Transverse colon (tissue), 4 donors: ENCODE data around the gene DISP3. TPM values are rescaled to one million over a fixed set of nuclear protein-coding genes. Genes with fewer than 3 reads are reported as not detected.

Experiments used
- DNase-seq: peaks from one replicate; pipeline ENCODE4 v3.0.0-alpha.2; 2019
- H3K27ac ChIP-seq, 4 donors: fragments of 200-600 bp; sonication (generic); 2 replicates each; pipeline ENCODE4 v1.5.1; 2016 to 2018; ENCODE audit warnings: inconsistent platforms in 4 of 4
- H3K27me3 ChIP-seq: fragments of 200-600 bp; sonication (generic); 2 replicates; pipeline ENCODE4 v1.5.1; 2017; ENCODE audit warnings: inconsistent platforms
- H3K36me3 ChIP-seq, 4 donors: fragments of 200-600 bp; sonication (generic); 2 replicates each; pipeline ENCODE4 v1.5.1; 2017 to 2019; ENCODE audit warnings: inconsistent platforms in 4 of 4
- H3K4me1 ChIP-seq, 4 donors: fragments of 200-600 bp; sonication (generic); 2 replicates each; pipeline ENCODE4 v1.5.1; 2017 to 2020; ENCODE audit warnings: inconsistent platforms in 4 of 4
- H3K4me3 ChIP-seq, 4 donors: fragments of 200-600 bp; sonication (generic); 1 replicate in 1 of 4; 2 replicates in 3 of 4; pipeline versions ENCODE4 v1.5.1 to v1.6.1; 2017 to 2019; ENCODE audit warnings: inconsistent platforms in 4 of 4
- H3K9me3 ChIP-seq, 2 donors: fragments of 200-600 bp; sonication (generic); 2 replicates each; pipeline ENCODE4 v1.5.1; 2017 to 2019; ENCODE audit warnings: inconsistent platforms in 2 of 2
- CTCF ChIP-seq, 5 experiments: fragments of 200-600 bp in 3 of 5; fragments of 450-650 bp in 2 of 5; sonication (generic) in 3 of 5; IDR thresholded peaks; 1 replicate in 2 of 5; 2 replicates in 3 of 5; pipeline ENCODE4 v1.5.1; 2016 to 2017; ENCODE audit warnings: antibody characterized with exemption in 5 of 5, inconsistent platforms in 3 of 5, mild to moderate bottlenecking in 2 of 5, moderate library complexity in 1 of 5
- EP300 ChIP-seq: sonication (generic); formaldehyde crosslinking; IDR thresholded peaks from one replicate; pipeline ENCODE4 v1.6.1; 2017; ENCODE audit warnings: antibody characterized with exemption, low read depth
- POLR2A ChIP-seq: fragments of 450-650 bp; IDR thresholded peaks from one replicate; pipeline ENCODE4 v1.6.1; 2016; ENCODE audit warnings: antibody characterized with exemption, mild to moderate bottlenecking, moderate library complexity
- POLR2AphosphoS5 ChIP-seq, 3 donors: sonication (generic); formaldehyde crosslinking; IDR thresholded peaks; one replicate each; pipeline ENCODE4 v1.6.1; 2016; ENCODE audit warnings: antibody characterized with exemption in 3 of 3
- WGBS, 2 donors: methylation state at CpG; one replicate each; pipeline ENCODE4 v1.1.5; 2018; ENCODE audit warnings: low coverage in 1 of 2; 5-methylcytosine and 5-hydroxymethylcytosine counted together
- in situ Hi-C, 4 donors: fragments of 200-750 bp; cut with MboI; loops; one replicate each; pipeline versions ENCODE4 v1.15.0 to v1.15.1; 2017; ENCODE audit warnings: low sequenced_read_pairs in 3 of 4, low pct_ligation_motif_present in 1 of 4, low pct_unique_long_range_greater_than_20kb in 1 of 4
- intact Hi-C: fragments of 100-400 bp; cut with DNase I; formaldehyde crosslinking; loops from one replicate; pipeline ENCODE4 v1.15.1; 2023; ENCODE audit warnings: low total_unique reads
- total RNA-seq, 4 donors: library from RNA; depleted of rRNA; stranded (reverse); fragments of >200 nt; gene quantifications; one replicate each; pipeline ENCODE4 v1.1.0, GENCODE V29; 2016

DISP3 gene
- total RNA-seq, 4 donors from 2014 or later = under 0.01 to 2.6 (median 0.16) TPM; not detected in 1

GRCh38 chr1:11518791-11519628 is 40.1 kb downstream of the DISP3 start:
- WGBS, 2 donors = 67% methylated on average over 17 of the region's 18 CpGs; no CpG with 5 or more reads in 1 of the 2 donors
- intact Hi-C loops (no loop called here), in situ Hi-C loops (no loop called here)
- Histone ChIP-seq H3K9me3 (no peaks in the 10 kb centered on the region), H3K4me1 (no peaks in the 10 kb centered on the region), H3K27ac (no peak overlapping the region), H3K27me3 (no peaks in the 10 kb centered on the region), H3K4me3 (no peak overlapping the region), H3K36me3 (no peaks in the 10 kb centered on the region)
- no peak for DNase-seq
- TF ChIP-seq POLR2AphosphoS5 (IDR thresholded peaks at IDR 0.05) (no peak), EP300 (no peak), POLR2A (no peak), CTCF (IDR thresholded peaks at IDR 0.05) (no peak)

GRCh38 chr1:11519629-11520031 is 40.7 kb downstream of the DISP3 start:
- WGBS, 2 donors = 60% methylated on average over 3 of the region's 13 CpGs; no CpG with 5 or more reads in 1 of the 2 donors
- intact Hi-C loops (no loop called here), in situ Hi-C loops (no loop called here)
- H3K4me3 ChIP-seq = no peak overlapping the region
- no peak for DNase-seq
- TF ChIP-seq EP300 (no peak), CTCF (IDR thresholded peaks at IDR 0.05) (no peak), POLR2AphosphoS5 (IDR thresholded peaks at IDR 0.05) (no peak), POLR2A (no peak)
- H3K27ac ChIP-seq = no peak overlapping the region
- H3K27me3 ChIP-seq = no peaks in the 10 kb centered on the region
- no peaks in the 10 kb centered on the region for H3K9me3 ChIP-seq
- no peaks in the 10 kb centered on the region for H3K4me1 ChIP-seq
- H3K36me3 ChIP-seq = no peaks in the 10 kb centered on the region

GRCh38 chr1:11520531-11521233 is 41.7 kb downstream of the DISP3 start:
- Histone ChIP-seq H3K4me3 (no peak overlapping the region), H3K36me3 (no peaks in the 10 kb centered on the region), H3K27me3 (no peaks in the 10 kb centered on the region), H3K9me3 (no peaks in the 10 kb centered on the region), H3K27ac (no peak overlapping the region), H3K4me1 (no peaks in the 10 kb centered on the region)
- in situ Hi-C loops (no loop called here), intact Hi-C loops (no loop called here)
- no peak for TF ChIP-seq CTCF (IDR thresholded peaks at IDR 0.05)
- no peak for DNase-seq
- WGBS, 2 donors = 65 to 85% methylated on average over 5 to 23 of the region's 23 CpGs

GRCh38 chr1:11521582-11522399 is 42.8 kb downstream of the DISP3 start:
- Histone ChIP-seq H3K9me3 (no peaks in the 10 kb centered on the region), H3K27ac (no peak overlapping the region), H3K4me1 (no peaks in the 10 kb centered on the region), H3K36me3 (no peaks in the 10 kb centered on the region), H3K4me3 (no peak overlapping the region), H3K27me3 (no peaks in the 10 kb centered on the region)
- in situ Hi-C loops = no loop called here
- WGBS, 2 donors = 68 to 89% methylated on average over 3 to 12 of the region's 12 CpGs
- DNase-seq = no peak
- intact Hi-C loops = no loop called here
- no peak for TF ChIP-seq POLR2A
- TF ChIP-seq CTCF (IDR thresholded peaks at IDR 0.05) = no peak
- TF ChIP-seq POLR2AphosphoS5 (IDR thresholded peaks at IDR 0.05) = no peak
- no peak for TF ChIP-seq EP300
